CD4-positive, alpha-beta T cell treated with Interferon alpha-2 for 1 hour (primary cell): ENCODE results near the gene BPIFA3.
"Not testable (repeated sequence)": the region's sequence is repeated elsewhere in the genome, so short reads cannot be mapped to it uniquely, and the experiment has no call there.

Experiments
- DNase-seq, 2 donors: peaks; one replicate each; pipeline ENCODE4 v3.0.0-alpha.2; 2020 to 2022

Gene BPIFA3

DNA sequence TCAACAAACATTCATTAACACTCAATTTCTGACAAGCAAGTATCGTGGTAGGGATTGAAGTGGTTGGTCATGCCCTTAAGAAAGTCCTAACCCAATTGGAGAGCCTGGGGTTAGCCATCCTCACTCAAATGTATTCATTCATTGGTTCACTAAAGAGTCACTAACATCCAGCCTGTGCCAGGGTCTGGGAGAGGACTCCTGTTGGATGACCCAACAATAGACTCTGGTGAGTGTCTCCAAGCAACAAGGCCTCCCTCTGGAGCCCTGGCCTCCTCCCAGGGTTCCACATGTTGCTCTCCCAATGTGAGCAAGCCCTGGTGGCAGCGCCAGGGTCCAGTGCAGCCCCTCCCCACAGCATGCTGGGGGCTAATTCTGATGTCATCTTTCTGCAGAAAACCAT, at the start of gene BPIFA3:
BPIFA3 (plus strand) TSS at position 301 of the 400 bp plus-strand sequence. CDS start 185 bp downstream, outside the sequence.
- no peak for DNase-seq

DNA sequence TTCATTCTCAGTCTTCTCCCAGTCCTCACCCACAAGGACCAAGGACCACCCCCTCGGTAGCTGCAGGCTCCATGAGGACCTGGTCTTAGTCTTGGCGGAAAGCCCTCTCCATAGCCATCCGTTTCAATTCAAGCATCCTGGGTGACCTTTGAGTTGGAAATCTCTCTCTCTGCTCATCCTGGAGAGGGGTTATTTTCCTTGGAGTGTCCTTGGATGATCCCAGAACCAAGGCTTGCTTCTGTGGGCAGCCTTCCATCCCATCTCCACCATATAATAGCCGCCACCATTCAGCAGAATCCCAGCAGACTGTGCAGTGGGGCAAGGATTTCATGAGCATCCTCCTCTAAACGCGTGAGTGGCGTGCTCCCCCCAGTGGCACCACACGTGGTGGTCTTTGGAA, 49.3 kb upstream of the BPIFA3 start, which contains the start of gene BPIFA2:
BPIFA2 (plus strand) TSS at position 301 of the 400 bp plus-strand sequence. CDS start 987 bp downstream, outside the sequence.
- DNase-seq, result no peak

DNA sequence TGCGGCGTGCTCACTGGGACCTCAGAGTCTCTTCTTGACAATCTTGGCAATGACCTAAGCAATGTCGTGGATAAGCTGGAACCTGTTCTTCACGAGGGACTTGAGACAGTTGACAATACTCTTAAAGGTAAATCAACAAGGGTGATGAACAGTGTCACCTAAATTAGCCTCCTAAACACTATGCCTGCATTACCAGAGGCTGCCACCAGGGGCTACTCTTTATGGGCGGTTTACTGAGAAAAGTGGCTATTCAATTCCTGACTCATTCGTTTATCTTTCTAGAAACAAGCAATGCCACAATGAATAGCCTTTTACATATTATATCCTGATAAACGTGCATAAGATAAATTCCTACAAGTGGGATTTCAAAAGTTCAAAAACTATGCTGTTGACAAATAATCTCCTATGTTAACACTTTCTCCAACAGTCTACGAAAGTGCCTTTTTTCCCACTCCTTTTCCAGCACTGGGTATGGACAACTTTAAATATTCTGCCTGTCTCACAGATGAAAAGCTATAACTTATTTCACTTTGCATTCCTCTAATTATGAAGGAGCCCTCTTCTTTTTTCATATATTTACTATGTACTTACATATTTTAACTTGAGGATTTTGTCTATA, 47.9 kb upstream of the BPIFA3 start:
- no peak for DNase-seq

DNA sequence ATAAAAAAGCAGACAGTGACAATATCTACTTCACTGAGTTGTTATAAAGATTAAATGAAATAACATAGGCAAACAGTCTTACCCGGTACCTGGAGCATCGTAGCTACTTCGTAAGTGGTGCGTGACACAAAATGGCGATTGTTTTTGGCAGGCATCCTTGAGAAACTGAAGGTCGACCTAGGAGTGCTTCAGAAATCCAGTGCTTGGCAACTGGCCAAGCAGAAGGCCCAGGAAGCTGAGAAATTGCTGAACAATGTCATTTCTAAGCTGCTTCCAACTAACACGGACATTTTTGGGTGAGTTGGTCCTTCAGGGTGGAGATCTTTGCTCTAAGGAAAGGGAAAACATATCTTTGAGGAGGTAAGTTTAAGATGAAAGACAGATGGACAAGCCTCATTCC, 44.4 kb upstream of the BPIFA3 start:
- no peak for DNase-seq

DNA sequence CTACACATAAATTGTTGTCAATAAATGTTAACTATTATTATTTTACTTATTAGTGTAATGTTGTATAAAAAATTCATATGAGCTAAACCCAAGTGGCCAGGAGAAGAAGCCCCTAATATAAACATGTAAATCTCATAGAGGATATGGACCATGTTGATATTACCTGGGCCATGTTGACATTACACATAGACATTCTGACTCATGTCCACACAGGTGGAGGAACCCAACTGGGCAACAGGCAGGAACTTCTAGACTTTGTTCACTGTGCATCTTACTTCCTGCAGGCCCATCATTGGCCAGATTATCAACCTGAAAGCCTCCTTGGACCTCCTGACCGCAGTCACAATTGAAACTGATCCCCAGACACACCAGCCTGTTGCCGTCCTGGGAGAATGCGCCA, 42.0 kb upstream of the BPIFA3 start:
- no peak for DNase-seq

DNA sequence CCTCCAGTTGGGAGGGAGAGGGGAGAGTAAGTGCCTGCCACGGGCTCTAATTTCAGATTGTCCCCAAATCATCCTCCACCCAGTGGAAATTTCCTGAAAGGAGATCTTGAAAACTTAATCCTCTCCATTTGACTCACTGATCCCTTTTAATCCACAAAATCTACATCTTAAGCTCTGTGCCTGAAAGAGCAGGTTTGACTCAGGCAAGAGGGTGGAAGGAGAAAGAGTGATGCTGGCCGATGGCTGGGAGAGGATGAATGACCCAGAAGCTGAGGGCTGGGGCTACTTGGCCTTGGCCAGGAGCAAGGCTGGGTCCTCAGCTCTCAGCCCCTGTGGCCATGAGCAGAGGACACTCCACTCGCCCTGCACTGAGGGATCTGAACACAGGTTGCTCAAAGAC, 41.1 kb upstream of the BPIFA3 start:
- no peak for DNase-seq

DNA sequence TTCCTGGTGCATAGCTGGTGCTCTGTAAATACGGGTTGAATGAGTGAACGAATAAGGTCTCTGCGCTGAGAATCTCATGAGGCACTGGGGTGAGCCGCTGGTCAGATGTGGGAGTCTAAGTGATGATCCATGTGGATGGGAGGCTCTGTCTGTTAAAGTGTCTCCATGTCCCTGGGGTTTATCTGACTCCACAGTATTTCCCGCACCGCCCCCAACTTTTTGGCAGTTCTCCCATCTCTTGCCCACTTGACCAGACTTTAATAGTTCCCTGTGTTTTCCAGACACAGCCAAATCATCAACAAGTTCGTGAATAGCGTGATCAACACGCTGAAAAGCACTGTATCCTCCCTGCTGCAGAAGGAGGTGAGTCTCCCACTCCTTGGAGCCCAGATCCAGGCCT, 39.3 kb upstream of the BPIFA3 start:
- no peak for DNase-seq

DNA sequence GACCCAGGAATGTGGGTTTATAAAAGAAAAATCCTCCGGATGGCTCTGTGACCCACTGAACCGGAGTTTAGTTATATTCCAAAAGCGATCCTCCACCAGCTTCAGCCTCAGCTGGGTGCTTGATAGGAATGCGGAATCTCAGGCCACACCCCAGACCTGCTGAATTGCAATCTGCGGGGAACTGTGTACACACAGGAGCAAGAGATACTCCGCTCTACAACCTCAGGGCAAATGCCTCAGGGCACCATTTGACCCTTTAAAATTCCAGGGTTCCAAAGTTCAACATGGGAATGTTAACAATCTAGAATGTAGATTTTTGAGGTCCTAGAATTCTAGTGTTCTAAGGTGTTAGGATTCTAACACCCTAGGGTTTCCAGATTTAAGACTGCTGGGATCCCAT, 38.4 kb upstream of the BPIFA3 start:
- no peak for DNase-seq

DNA sequence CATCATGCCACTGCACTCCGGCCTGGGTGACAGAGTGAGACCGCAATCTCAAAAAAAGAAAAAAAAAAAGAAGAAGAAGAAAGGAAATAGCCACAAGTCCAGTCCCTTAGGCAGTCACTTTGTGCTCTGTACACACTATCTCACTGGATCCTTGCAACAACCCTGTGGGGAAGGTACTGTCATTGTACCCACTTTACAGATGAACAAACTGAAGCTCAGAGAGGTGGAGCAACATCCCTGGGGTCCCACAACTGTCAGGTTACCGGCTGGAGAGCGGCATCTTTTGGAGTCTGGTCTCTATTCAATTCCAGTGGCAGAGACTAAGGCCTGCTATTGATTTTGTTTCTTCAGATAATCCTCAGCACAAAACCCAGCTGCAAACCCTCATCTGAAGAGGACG, 37.0 kb upstream of the BPIFA3 start:
- DNase-seq, result no peak

DNA sequence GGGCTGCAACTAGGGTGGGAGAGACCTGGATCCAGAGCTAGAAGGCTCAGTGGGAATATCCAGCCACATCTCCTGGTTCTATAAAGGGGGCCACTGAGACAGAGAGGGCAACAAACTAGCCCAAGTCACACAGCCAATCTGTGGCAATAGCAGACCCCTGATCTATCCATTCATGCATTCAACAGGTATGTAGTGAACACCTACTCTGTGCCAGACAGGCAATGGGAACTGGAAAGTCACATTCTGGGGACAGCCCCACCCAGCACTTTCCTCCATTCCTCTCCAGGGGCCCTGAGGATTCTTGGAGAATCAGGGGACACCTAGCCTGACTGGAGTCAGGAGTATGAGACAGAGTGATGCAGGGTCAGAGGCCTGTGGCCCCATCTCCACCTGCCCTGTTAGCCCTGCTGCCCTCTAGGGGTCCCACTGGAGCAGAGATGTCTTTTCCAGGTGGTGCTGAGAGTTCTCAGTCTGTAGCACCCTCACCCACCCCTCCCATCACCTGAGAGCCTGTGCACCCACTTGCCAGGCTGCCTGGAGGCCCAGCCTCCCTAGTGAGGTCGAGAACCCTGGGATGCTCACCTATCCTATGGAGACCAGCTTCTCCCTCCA, 35.6 kb upstream of the BPIFA3 start:
- no peak for DNase-seq

DNA sequence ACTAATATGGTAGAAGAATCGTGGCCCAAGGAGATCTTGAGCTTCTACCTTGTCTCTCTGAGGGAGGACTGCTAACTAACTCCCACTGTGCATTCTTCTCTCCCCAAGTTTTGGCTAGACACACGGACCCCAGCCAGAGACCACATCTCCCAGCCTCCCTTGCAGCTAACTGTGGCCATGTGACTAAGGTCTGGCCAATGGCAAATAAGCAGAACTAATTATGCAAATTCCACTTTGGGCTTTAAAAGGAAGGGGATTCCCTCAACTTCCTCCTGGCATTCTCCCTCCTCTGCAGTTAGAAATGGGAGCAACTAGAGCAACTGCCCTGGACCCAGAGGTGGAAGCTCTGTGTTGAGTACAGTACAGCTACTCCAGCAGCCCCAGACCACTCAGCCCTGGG, 33.8 kb upstream of the BPIFA3 start:
- DNase-seq, result no peak

DNA sequence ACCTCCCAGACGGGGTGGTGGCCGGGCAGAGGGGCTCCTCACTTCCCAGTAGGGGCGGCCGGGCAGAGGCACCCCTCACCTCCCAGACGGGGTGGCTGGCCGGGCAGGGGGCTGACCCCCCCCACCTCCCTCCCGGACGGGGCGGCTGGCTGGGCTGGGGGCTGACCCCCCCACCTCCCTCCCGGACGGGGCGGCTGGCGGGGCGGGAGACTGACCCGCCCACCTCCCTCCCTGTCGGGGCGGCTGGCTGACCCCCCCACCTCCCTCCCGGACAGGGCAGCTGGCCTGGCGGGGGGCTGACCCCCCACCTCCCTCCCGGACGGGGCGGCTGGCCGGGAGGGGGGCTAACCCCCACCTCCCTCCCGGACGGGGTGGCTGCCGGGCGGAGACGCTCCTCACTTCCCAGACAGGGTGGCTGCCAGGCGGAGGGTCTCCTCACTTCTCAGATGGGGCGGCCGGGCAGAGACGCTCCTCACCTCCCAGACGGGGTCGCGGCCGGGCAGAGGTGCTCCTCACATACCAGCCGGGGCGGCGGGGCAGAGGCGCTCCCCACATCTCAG, 32.0 kb upstream of the BPIFA3 start:
- not testable (repeated sequence) for DNase-seq

DNA sequence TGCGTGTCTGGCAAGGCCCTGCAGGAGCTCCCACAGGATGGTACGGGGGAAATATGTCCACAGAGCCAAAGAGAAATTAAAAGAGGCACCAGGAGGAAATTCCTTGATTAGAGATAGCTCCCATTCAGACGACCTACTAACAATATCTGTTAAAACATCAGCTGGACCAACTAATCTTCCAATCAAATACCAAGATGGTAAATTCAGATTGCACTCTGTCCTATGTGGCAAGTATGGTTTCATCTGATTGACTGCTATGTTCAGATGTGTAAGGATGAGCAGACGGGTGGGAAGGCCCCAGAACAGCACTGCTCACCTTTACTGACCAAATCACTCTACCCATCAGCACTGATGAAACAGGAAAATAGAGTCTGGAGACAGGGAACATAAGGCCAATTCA, 29.7 kb upstream of the BPIFA3 start:
- no peak for DNase-seq

DNA sequence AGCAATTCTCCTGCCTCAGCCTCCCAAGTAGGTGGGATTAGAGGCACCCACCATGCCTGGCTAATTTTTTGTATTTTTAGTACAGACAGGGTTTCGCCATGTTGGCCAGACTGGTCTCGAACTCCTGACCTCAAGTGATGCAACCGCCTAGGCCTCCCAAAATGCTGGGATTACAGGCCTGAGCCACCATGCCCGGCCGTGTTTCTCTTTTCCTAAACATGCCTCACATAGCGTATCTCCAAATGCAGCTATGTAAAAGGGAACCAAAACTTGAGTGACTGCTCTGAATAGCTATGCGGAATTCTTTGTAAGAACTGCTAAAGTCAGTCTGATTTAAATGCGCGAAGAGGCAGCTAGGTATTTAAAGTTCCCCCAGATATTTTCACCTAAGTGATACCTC, 28.7 kb upstream of the BPIFA3 start:
- no peak for DNase-seq

DNA sequence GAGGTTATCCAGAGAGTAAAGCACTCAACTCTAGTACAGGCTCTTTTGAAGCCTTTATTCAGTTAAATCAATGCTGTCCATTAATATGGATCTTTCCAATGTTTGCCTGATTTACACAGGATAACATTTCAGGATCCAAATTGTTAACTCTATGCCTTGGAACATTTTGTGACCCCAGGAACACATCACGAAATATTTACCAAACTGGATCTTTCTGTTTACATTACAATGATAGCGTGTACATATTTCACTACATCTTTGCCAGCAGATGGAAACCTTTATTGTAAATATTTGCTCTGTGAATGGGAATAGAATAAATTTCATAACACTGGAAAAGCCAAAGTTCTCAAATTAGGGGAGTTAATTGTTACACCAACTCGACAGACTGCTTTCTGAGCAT, 25.7 kb upstream of the BPIFA3 start:
- no peak for DNase-seq

DNA sequence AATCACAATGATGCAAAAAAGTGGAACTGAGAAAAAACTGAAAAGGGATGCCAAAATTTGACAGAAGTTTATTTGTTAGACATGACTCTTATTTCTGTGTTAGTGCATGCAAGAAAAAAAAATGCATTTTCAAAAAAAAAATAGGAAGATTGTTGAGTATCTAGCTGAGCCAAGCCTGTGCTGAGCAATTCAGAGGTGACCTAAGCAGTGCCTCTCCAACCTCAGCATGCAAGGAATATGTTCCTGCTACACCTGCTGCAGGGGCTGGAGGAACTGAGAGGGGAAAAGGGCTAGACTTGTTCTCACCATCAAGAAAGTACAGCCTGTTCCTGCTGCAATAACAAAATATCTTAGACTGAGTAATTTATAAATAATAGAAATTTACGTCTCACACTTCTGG, 25.2 kb upstream of the BPIFA3 start:
- no peak for DNase-seq

DNA sequence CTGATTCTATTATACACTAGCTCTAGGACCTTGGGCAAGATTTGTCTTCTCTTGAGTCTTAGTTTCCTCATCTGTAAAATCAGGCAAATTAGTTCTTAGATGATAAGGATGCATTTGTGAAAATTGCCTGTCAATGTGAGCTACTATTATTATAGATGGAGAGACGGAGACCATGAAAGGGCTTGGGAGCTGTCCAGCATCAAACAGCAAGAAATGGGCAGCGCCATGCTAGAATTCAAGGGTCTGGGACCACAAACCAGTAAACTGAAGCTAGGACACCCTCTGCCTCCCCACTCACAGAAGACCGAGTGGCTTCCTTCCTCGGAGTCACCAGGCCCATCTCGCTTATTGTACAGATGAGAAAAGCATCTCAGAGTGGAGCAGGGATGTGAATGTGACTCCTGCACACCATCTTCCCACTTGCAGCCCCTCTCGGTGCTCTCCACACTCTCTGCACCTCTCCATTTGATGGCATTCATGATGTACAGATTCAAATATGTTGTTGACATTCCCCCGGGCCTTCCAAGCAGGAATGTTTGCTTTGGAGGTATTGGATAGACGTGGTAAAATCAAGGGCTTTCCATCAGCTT, 24.1 kb upstream of the BPIFA3 start:
- DNase-seq, result no peak

DNA sequence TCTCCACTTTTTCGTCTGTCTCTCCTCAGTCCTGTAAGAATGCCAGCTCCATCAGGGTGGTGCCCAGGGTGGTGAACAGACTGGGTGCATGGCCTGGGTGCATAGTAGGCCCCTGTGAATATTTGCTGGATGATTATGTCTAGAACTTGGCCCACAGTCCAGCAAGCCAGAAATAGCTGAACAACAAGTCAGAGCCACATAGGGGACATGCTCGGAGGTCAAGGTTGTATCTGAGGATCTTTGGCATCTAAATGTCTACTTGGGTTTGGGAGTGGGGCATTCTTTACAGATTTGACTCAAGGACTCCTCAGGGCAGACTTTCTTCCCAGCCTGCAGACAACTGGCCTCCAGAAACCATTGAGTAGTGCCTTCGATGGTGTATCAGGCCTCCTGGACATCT, 18.1 kb upstream of the BPIFA3 start:
- no peak for DNase-seq

DNA sequence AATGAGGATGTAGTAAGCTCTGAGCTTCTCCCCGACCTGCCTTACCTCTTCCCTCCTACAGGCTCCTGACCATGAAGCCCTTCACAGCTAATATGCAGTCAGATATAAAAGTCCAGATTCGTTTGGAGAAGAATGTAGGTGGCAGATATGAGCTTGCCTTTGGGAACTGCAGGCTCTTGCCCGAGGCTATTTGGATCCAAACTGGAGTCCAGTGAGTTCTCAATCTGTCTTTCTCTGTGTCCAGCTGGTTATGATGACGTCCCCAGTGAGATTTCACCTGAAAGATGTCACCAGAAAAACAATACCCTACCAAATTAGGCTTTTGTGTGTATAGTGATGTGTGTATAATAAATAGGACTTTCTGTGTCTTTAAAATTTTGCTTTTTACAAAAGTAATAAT, 14.7 kb upstream of the BPIFA3 start:
- no peak for DNase-seq

DNA sequence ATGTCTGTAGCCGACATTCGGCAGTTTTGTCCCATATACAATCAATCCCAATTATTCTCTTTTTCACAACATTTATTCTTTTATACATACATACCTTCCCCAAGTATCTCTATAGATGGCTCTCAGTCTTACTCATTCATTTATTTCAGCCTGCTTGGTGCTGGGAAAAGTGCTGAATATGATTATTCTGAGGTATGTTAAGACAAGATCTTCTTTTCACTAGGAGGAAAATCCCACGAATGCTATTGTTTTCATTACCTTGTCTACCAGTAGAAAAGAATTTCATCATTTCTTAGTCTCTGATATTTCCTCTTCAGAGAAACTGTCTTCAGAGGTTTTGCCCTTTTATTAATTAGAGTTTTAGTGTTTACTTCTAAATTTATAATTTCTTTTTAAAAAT, 13.7 kb upstream of the BPIFA3 start:
- DNase-seq, result no peak

DNA sequence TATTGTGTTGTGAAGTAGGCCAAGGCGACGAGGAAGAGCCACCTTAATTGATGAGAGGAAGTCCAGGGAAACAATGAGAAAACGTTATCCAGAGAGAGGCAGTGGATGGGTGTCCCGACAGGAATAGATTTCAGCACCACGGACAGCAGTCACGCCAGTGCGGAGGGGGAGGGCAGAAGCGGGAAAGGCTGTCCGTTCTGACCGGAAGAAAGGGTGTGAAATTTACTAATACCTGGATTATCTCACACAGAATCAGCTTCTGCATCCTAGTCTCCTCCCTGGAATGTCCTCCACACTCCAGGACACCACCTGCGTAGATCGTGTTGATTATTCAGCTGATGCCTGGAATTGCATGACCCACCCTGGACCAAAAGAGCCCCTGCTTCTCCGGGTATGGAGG, 7.4 kb upstream of the BPIFA3 start:
- peak; percentile 3 to 30 for DNase-seq

DNA sequence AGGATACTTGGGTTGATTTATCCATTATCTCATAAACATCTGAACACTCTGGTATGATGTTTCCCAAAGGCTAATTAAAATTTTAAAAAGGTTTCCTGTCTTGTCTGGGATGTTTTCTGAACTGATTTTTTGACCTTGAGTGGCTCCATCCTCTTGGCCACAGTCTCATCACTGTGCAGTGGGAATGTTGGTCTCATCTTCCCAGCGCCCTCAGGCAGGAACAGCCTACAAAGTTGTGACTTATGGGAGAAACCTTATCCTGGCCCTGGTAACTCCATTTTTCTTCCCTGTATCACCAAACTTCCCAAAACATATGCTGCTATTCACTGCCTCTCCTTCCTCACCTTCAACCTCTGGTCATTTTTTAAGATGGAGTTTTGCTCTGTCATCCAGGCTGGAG, 6.8 kb upstream of the BPIFA3 start:
- no peak for DNase-seq

DNA sequence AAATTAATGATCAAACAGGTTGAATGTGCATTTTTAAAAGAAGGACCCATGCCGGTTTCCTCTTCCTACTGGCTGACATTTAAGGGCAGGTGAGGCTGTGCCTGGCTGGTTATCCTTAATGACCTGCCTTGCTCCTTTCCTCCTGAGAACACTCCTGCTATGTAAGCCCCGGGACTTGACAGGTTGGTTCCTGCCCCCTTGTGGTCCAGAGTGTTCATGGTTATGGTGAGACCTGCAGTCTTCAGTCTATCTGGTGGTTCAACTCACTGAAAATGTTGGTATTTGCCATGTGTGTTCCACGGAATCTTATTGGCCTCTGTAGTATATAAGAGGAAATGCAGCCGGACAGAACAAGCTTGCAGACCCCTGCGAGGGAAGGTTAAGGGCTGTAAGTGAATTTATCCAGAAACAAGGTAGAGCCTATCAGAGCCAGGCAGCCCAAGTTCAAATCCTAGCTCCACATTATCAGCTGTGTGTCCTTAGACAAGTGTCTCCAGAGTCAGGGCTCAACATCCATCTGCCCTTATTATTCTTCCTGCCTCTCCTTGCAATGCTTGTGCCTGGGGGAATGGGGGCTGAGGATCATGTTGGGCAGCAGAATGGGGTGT, 5.2 kb upstream of the BPIFA3 start:
- DNase-seq, result peak; percentile 13 to 22

DNA sequence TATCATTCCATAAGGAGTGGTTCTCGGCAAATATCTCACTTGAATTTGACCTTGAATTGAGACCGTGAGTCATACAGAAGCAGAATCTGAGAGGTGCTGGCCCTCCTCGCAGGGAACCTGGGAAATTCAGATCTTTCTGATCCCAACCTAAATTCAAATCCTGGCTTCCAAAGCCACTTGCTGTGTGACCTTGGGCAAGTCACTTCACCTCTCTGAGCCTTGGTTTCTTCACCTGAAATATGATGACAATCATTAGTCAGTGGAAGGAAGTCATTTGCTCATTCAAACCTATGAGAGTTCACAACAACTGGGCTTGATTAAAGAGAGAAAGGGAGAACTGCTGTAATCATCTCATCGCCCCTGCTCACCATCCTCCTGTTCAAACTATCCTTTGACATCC, 7.2 kb downstream of the BPIFA3 start:
- no peak for DNase-seq
